ENCODE results near the gene GFOD2.

The GFOD2 gene

DNA sequence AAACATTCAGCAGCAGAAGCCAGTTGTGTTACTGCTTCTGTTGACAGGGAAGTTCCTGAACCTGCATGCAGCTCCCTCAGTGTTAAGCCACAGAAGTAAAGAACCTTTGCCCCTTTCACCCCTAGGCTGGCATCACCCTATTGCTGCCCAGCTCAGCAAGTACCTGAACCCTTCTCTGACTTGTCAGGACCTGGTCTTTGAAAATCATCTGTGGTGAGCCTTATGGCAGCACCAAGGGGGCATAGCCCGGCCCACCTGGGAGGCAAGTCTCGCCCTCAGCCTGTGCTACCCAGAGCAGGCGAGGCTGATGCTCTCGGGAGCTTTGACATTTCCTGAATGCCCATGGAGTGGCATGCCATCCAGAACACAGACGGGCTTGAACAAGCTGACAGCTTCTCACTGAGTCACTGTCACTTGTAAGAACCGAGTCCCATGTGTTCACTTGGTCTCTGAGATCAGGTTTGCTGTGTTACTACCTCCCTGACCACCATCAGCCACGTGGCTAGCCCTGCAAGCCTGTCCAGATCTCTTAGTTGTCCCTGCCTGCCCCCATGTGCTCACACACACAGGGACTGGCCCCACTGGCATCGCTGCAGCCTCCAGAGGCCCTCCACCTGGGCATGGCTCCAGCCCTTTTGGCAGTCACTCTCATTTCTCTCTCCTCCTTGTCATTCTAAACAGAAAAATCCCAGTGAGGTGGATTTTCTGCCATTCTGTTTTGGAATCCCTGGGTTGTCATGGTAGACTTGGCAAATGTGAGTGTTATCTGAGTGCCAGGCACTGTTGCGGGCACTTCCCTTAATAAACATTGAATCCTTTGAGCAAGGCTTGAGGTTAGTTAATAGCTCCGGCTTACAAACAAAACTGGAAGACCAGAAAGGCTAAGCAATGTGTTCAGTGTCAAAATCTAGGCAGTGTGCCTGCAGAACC, 77.1 kb downstream of the GFOD2 start:
- Histone ChIP-seq H3F3A (ENCODE audit: low read depth) (no peaks in the 10 kb centered on the region), H3K9me2 (replicated peaks; ENCODE audit: low read depth, low read length) (no peaks in the 10 kb centered on the region), H3K4me3 (ENCODE audit: low read length, poor library complexity, severe bottlenecking) (no peak overlapping the region), H3K4me2 (ENCODE audit: low read depth, low read length, poor library complexity, severe bottlenecking) (no peak overlapping the region), H4K20me1 (ENCODE audit: insufficient read depth, low read length, poor library complexity, severe bottlenecking) (peaks cover 9% of the 10 kb centered on the region), H3K9ac (ENCODE audit: low read depth, low read length, poor library complexity, severe bottlenecking) (no peak overlapping the region), H3K9me3 (ENCODE audit: insufficient read depth, low read depth, low read length) (no peaks in the 10 kb centered on the region), H2AFZ (ENCODE audit: low read length) (no peak overlapping the region), H3K4me1 (ENCODE audit: insufficient read depth, low read length, poor library complexity, severe bottlenecking) (peaks cover 23% of the 10 kb centered on the region), H3K36me3 (ENCODE audit: insufficient read depth, low read length) (peaks cover 28% of the 10 kb centered on the region), H3K79me2 (ENCODE audit: insufficient read depth, low read length) (peaks cover 21% of the 10 kb centered on the region), H3K27me3 (ENCODE audit: insufficient read depth, low read length, poor library complexity, severe bottlenecking) (no peaks in the 10 kb centered on the region)
- TF ChIP-seq EZH2phosphoT487 (IDR thresholded peaks at IDR 0.05; ENCODE audit: borderline replicate concordance), result no peak
- TF ChIP-seq, protein P1, sequence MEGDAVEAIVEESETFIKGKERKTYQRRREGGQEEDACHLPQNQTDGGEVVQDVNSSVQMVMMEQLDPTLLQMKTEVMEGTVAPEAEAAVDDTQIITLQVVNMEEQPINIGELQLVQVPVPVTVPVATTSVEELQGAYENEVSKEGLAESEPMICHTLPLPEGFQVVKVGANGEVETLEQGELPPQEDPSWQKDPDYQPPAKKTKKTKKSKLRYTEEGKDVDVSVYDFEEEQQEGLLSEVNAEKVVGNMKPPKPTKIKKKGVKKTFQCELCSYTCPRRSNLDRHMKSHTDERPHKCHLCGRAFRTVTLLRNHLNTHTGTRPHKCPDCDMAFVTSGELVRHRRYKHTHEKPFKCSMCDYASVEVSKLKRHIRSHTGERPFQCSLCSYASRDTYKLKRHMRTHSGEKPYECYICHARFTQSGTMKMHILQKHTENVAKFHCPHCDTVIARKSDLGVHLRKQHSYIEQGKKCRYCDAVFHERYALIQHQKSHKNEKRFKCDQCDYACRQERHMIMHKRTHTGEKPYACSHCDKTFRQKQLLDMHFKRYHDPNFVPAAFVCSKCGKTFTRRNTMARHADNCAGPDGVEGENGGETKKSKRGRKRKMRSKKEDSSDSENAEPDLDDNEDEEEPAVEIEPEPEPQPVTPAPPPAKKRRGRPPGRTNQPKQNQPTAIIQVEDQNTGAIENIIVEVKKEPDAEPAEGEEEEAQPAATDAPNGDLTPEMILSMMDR (conservative IDR thresholded peaks at IDR 0.05; ENCODE audit: low read length), result no peak

DNA sequence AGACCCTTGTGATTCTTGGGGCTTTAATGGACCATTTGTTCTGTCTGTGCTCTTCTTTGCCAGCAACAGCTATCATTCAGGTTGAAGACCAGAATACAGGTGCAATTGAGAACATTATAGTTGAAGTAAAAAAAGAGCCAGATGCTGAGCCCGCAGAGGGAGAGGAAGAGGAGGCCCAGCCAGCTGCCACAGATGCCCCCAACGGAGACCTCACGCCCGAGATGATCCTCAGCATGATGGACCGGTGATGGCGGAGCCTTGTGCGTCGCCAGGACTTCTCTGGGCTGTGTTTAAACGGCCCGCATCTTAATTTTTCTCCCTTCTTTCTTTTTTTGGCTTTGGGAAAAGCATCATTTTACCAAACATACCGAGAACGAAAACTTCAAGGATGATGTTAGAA, 81.5 kb downstream of the GFOD2 start:
- H2AFZ ChIP-seq (ENCODE audit: low read length), result no peak overlapping the region
- H3K9me3 ChIP-seq (ENCODE audit: insufficient read depth, low read depth, low read length), result no peaks in the 10 kb centered on the region
- no peaks in the 10 kb centered on the region for H3K4me1 ChIP-seq (ENCODE audit: insufficient read depth, low read length, poor library complexity, severe bottlenecking)
- peaks cover 67% of the 10 kb centered on the region for H3K36me3 ChIP-seq (ENCODE audit: insufficient read depth, low read length)
- peaks cover 5% of the 10 kb centered on the region for H4K20me1 ChIP-seq (ENCODE audit: insufficient read depth, low read length, poor library complexity, severe bottlenecking)
- H3K9ac ChIP-seq (ENCODE audit: low read depth, low read length, poor library complexity, severe bottlenecking), result no peak overlapping the region
- H3F3A ChIP-seq (ENCODE audit: low read depth), result no peaks in the 10 kb centered on the region
- H3K27me3 ChIP-seq (ENCODE audit: insufficient read depth, low read length, poor library complexity, severe bottlenecking), result no peaks in the 10 kb centered on the region
- no peak overlapping the region for H3K4me2 ChIP-seq (ENCODE audit: low read depth, low read length, poor library complexity, severe bottlenecking)
- no peaks in the 10 kb centered on the region for H3K9me2 ChIP-seq (replicated peaks; ENCODE audit: low read depth, low read length)
- TF ChIP-seq, protein P1 (conservative IDR thresholded peaks at IDR 0.05; ENCODE audit: low read length), result no peak
- no peak for TF ChIP-seq EZH2phosphoT487 (IDR thresholded peaks at IDR 0.05; ENCODE audit: borderline replicate concordance)
- H3K79me2 ChIP-seq (ENCODE audit: insufficient read depth, low read length), result peaks cover 6% of the 10 kb centered on the region; the same call in 1 of the 2 replicates
- H3K4me3 ChIP-seq (ENCODE audit: low read length, poor library complexity, severe bottlenecking), result no peak overlapping the region

DNA sequence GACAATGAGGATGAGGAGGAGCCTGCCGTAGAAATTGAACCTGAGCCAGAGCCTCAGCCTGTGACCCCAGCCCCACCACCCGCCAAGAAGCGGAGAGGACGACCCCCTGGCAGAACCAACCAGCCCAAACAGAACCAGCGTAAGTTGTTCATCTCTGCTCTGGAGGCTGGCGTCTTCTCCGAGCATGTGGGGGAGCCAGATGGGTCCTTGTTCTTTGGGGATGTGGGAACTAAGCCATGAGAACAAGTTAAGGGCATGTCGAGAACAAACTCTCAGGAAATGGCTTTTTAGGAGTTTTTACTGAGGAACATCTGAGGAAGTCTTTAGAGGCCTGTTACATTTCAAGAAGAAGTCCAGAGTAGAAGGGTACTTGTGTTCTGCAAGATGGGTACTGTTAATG, 82.4 kb downstream of the GFOD2 start:
- H3K9me3 ChIP-seq (ENCODE audit: insufficient read depth, low read depth, low read length), result no peaks in the 10 kb centered on the region
- peaks cover 76% of the 10 kb centered on the region for H3K36me3 ChIP-seq (ENCODE audit: insufficient read depth, low read length)
- no peak overlapping the region for H3K4me2 ChIP-seq (ENCODE audit: low read depth, low read length, poor library complexity, severe bottlenecking)
- H3K4me3 ChIP-seq (ENCODE audit: low read length, poor library complexity, severe bottlenecking), result no peak overlapping the region
- H2AFZ ChIP-seq (ENCODE audit: low read length), result no peak overlapping the region
- H3F3A ChIP-seq (ENCODE audit: low read depth), result no peaks in the 10 kb centered on the region
- TF ChIP-seq, protein P1 (conservative IDR thresholded peaks at IDR 0.05; ENCODE audit: low read length), result no peak
- TF ChIP-seq EZH2phosphoT487 (IDR thresholded peaks at IDR 0.05; ENCODE audit: borderline replicate concordance), result no peak
- peaks cover 6% of the 10 kb centered on the region; the same call in 1 of the 2 replicates for H3K79me2 ChIP-seq (ENCODE audit: insufficient read depth, low read length)
- H3K9me2 ChIP-seq (replicated peaks; ENCODE audit: low read depth, low read length), result no peaks in the 10 kb centered on the region
- H4K20me1 ChIP-seq (ENCODE audit: insufficient read depth, low read length, poor library complexity, severe bottlenecking), result peaks cover 5% of the 10 kb centered on the region
- no peaks in the 10 kb centered on the region for H3K27me3 ChIP-seq (ENCODE audit: insufficient read depth, low read length, poor library complexity, severe bottlenecking)
- no peaks in the 10 kb centered on the region for H3K4me1 ChIP-seq (ENCODE audit: insufficient read depth, low read length, poor library complexity, severe bottlenecking)
- no peak overlapping the region for H3K9ac ChIP-seq (ENCODE audit: low read depth, low read length, poor library complexity, severe bottlenecking)

Data from Loucy (cell line).